ENCODE results near the gene ILRUN.
"Not testable (repeated sequence)": the region's sequence is repeated elsewhere in the genome, so short reads cannot be mapped to it uniquely, and the experiment has no call there.

The ILRUN gene

GRCh38 chr6:34697544-34697836 is 923 bp upstream of the ILRUN start:
- DNase-seq (ENCODE audit: low read depth) = no peak

GRCh38 chr6:34696189-34696738 is 303 bp downstream of the ILRUN start:
- no peak for DNase-seq (ENCODE audit: low read depth)

DNA sequence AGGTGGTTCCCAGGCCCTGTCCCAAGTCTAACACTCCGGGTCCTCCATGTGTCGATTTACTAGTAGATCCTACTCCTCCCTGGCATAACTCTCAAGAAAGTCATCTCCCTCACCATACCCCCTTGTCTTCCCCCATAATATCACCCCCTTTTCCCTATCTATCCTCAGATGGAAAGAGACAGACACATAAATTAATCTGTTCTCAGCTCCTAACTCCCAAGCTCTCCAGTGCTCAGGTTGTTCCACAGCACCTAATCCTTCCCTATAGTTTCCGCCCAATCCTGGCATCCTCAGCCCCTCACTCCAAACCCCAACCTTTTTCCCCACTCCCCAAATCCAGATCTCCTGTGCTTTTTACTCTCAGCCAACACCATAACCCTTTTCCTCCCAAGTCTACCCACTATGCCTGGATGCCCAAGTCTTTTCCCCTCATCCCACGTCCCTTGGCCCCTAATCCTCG is 808 bp downstream of the ILRUN start:
- no peak for DNase-seq (ENCODE audit: low read depth)

GRCh38 chr6:34692280-34692679 is 4.3 kb downstream of the ILRUN start:
- DNase-seq (ENCODE audit: low read depth) = no peak

DNA sequence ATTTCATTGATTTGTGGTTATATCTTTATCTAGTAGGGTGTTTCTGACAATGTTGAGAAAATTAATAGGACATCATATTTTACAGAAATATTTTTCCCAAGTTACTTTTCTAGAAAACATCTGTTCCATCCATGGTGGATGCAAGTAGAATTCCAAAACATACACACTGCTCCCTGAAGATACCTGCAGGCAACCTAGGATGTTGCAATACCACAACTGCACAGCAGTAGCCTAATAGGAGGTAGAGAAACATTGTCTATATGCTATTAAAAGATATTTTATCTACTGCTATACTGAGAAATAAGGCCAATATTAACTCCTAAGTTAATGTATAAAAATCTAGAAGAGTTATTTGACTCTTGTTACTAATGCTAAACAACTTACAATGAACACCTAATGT is 6.8 kb downstream of the ILRUN start:
- no peak for DNase-seq (ENCODE audit: low read depth)

- DNase-seq (ENCODE audit: low read depth) = no peak
Measured at GRCh38 chr6:34688956-34689355, 7.6 kb downstream of the ILRUN start.

DNA sequence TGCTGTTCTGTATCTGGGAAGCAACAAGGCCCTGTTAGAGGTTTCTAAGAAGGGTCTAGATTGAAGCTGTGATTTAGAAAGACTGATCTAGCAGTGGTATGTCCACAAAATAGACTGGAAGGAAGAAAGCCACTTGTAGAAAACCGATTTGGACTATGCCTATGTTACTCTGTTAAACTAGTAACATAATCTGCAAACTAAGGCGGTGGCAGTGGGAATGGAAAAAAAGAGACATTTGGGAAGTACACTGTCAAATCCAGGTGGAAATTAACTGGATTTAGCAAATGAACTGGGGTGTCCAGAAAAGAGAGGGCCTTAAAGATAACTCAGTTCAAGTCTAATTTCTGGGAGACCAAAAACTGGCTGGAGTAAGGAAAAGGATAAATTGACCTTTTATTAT is 11.6 kb downstream of the ILRUN start:
- DNase-seq (ENCODE audit: low read depth) = no peak

DNA sequence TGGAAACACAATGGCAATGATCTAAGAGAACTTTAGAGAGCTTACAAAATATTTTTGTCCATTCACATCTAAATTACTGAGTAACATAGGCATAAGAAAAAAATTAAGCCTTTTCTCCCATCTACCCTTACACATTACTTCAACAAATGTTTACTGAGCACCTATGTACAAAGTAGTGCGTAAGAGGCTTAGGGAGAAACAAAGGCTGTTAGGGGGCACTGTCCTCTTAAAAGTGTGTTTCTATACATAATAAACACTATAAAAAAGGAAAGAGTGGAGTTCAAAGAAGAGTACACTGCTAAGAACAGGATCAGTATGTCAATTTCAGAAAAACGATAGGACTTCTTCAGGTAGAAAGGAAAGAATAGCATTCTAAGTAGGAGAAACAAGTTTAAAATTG is 12.2 kb downstream of the ILRUN start:
- DNase-seq (ENCODE audit: low read depth) = no peak

DNA sequence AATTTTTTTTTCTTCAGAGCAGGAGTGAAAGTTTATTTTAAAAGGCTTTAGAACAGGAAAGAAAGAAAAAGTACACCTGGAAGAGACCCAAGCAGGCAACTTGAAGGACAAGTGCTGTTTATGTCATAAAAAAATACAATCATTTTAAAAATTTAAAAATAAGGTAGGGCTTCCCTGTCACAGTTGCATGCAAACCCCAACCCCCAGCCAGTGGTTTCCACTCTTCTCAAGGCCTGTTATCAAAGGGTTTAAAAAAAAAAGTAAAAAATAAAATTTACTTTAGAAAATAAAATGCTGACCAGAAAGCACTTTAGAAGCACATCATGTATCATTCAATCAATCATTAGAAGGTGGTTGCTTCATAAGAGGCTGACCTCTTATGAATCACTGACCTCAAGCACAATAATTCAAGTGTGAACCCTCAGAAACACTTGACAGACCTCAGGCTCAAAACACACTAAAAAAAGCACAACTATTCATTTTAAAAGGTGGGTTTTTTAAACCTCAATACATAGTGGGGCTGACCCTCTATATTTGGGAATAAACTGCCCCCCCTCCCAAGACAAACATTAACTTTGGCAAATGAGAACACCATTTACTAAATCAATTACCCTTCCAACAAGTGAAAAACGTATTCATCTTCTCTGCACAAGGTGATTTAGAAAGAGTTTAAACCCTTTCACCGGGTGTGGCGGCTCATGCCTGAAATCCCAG is 15.6 kb downstream of the ILRUN start:
- no peak for DNase-seq (ENCODE audit: low read depth)

- DNase-seq (ENCODE audit: low read depth) = not testable (repeated sequence)
Measured at GRCh38 chr6:34680313-34680712, 16.3 kb downstream of the ILRUN start.

GRCh38 chr6:34679552-34680253 is 16.9 kb downstream of the ILRUN start:
- DNase-seq (ENCODE audit: low read depth) = no peak

GRCh38 chr6:34676140-34676539 is 20.4 kb downstream of the ILRUN start:
- DNase-seq (ENCODE audit: low read depth) = no peak

- not testable (repeated sequence) for DNase-seq (ENCODE audit: low read depth)
Measured at GRCh38 chr6:34674930-34675329, 21.6 kb downstream of the ILRUN start.

GRCh38 chr6:34674268-34674639 is 22.3 kb downstream of the ILRUN start:
- DNase-seq (ENCODE audit: low read depth) = no peak

GRCh38 chr6:34673064-34673463 is 23.5 kb downstream of the ILRUN start:
- DNase-seq (ENCODE audit: low read depth) = no peak

- no peak for DNase-seq (ENCODE audit: low read depth)
Measured at GRCh38 chr6:34672657-34673043, 23.9 kb downstream of the ILRUN start.

GRCh38 chr6:34671801-34672656 is 24.5 kb downstream of the ILRUN start:
- no peak for DNase-seq (ENCODE audit: low read depth)

DNA sequence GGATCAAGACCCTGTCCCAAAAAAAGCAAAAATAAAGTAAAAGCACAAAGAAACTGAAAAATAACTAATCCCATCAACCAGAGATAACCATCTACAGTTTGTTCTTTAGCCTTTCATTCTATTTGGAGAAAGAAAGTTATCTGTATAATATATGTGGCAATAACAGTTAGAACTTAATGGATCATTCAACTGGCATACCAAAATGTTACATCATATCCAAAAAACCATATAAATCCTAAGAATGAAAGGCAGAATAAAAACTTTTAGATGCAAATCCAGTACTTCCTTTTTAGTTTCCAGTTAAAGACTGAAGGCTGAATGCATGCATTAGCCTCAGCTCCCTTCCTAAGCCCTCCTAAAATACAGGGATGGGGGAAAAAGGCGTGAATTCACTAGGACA is 25.2 kb downstream of the ILRUN start:
- DNase-seq (ENCODE audit: low read depth) = no peak

GRCh38 chr6:34668799-34669198 is 27.8 kb downstream of the ILRUN start:
- DNase-seq (ENCODE audit: low read depth) = not testable (repeated sequence)

DNA sequence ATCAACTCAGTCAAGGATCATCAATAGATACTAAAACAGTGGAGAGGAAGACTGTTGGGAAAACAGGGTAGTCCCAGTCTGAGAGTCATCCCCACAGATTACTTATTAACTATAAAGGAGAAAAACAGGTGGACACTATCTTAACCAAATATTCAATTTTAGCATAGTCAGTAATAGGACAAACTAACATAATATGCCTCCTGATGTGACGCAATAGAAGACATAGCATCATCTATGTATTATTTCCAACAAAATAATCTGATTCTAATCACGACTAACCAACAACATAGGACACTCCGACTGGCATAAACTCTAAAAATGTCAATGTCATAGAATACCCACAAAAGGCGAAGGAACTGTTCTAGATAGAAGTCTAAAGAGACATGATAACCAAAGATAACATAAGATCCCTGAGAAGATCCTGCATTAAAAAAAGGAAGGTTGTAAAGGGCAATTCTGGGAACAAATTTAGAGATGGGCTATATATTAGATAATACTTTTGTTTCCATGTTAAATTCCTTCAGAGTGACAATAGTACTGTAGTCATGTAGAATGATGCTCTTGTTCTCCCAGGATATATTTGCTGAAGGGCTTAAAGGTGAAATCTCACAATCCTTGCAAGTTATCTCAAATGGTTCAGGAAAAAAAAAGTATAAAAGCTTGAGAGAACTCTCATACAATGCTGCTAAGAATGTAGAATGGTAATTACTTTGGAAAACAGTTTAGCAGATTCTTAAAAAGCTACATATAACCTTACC is 28.9 kb downstream of the ILRUN start:
- DNase-seq (ENCODE audit: low read depth) = no peak

GRCh38 chr6:34665019-34665418 is 31.5 kb downstream of the ILRUN start:
- DNase-seq (ENCODE audit: low read depth) = no peak
